Uterus (tissue), 4 donors: ENCODE results near the gene NFE2L2. TPM values are rescaled to one million over a fixed set of nuclear protein-coding genes. Genes with fewer than 3 reads are reported as not detected.
A peak's percentile ranks its signal among the peaks of the same experiment; 100 is the strongest.

Experiments used
- DNase-seq, 2 donors: peaks; one replicate each; pipeline ENCODE4 v3.0.0-alpha.2; 2019 to 2020
- H3K27ac ChIP-seq, 2 donors: fragments of 200-600 bp; sonication (generic); 1 replicate in 1 of 2; 2 replicates in 1 of 2; pipeline ENCODE4 v1.5.1; 2016 to 2018
- H3K27me3 ChIP-seq, 2 donors: fragments of 200-600 bp; sonication (generic); one replicate each; pipeline ENCODE4 v1.5.1; 2018 to 2019; ENCODE audit warnings: control low read depth in 1 of 2
- H3K36me3 ChIP-seq, 2 donors: fragments of 200-600 bp; sonication (generic); one replicate each; pipeline ENCODE4 v1.5.1; 2019; ENCODE audit warnings: control low read depth in 1 of 2
- H3K4me1 ChIP-seq, 2 donors: fragments of 200-600 bp; sonication (generic); one replicate each; pipeline ENCODE4 v1.5.1; 2018 to 2019; ENCODE audit warnings: control low read depth in 1 of 2
- H3K4me3 ChIP-seq, 2 donors: fragments of 200-600 bp; sonication (generic); 1 replicate in 1 of 2; 2 replicates in 1 of 2; pipeline ENCODE4 v1.5.1; 2018 to 2019; ENCODE audit warnings: mild to moderate bottlenecking in 1 of 2
- H3K9me3 ChIP-seq, 2 donors: fragments of 200-600 bp; sonication (generic); one replicate each; pipeline ENCODE4 v1.5.1; 2019; ENCODE audit warnings: control low read depth in 1 of 2
- POLR2A ChIP-seq, 2 donors: fragments of 450-650 bp; IDR thresholded peaks; one replicate each; pipeline ENCODE4 v1.6.1; 2016; ENCODE audit warnings: antibody characterized with exemption in 2 of 2, mild to moderate bottlenecking in 1 of 2, moderate library complexity in 1 of 2
- intact Hi-C: fragments of 100-400 bp; cut with DNase I; formaldehyde crosslinking; loops from one replicate; pipeline ENCODE4 v1.15.1; 2023; ENCODE audit warnings: low total_unique reads
- total RNA-seq, 4 donors: library from RNA; depleted of rRNA in 3 of 4; stranded (reverse); fragments of >200 nt in 3 of 4; gene quantifications; one replicate each; pipeline versions ENCODE4 v1.1.0 to v1.2.4, GENCODE V29; 2014 to 2023
- TF ChIP-seq, protein P1 (sequence below), 4 experiments: fragments of 200-600 bp in 2 of 4; fragments of 450-650 bp in 2 of 4; sonication (generic) in 2 of 4; IDR thresholded peaks; one replicate each; pipeline ENCODE4 v1.5.1; 2016 to 2019; ENCODE audit warnings: antibody characterized with exemption in 4 of 4, mild to moderate bottlenecking in 2 of 4, moderate library complexity in 1 of 4
- donor health status: DM: yes; HTN: yes; CAD: no.

Gene NFE2L2
- total RNA-seq, 4 donors from 2014 or later: 53.0 to 148 (median 90.0) TPM

DNA sequence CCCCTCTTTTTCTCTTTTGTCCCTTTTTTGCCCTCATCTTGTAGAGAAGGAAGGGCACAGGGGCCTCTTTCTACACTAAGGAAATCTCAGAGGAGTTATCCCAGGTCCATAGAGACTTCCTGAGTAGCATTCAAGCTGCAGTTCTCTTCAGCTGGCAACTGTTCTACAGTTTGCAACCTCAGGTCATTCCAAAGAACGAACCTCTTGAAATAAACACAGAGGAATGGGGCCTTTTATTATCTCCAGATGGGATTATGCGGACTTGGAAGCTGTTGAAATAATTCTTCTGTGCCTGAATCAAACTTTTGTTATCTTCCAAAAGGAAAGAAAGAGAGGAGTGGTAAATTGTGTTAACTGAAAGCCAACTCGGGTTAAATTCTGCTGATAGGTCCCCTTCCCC is 31.0 kb upstream of the NFE2L2 start:
- no peak overlapping the region for H3K4me3 ChIP-seq

DNA sequence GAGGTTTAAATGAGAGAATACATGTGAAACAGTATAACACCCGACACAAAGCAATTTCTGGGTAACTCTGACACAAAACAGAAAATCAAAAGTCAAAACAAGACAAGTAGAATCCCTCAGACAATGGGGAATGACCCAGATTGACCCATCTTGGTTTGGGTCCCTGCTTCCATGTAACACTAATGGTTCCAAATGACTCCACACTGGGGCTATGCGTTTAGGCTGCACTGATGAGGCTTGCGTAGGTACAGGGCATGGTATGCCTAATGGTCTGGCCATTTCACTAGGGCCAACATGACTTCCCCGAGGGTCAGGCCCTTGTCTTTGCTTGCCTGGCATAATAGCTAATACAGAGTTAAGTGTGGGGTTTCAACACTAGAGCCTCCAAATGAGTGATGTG is 27.2 kb upstream of the NFE2L2 start:
- H3K4me3 ChIP-seq: no peak overlapping the region
- peaks cover 0 to 5% of the 10 kb centered on the region in 2 donors for H3K4me1 ChIP-seq
- DNase-seq: no peak
- no peak overlapping the region for H3K27ac ChIP-seq
- no peaks in the 10 kb centered on the region for H3K36me3 ChIP-seq
- no peak for TF ChIP-seq POLR2A (IDR thresholded peaks at IDR 0.05)
- TF ChIP-seq, protein P1, sequence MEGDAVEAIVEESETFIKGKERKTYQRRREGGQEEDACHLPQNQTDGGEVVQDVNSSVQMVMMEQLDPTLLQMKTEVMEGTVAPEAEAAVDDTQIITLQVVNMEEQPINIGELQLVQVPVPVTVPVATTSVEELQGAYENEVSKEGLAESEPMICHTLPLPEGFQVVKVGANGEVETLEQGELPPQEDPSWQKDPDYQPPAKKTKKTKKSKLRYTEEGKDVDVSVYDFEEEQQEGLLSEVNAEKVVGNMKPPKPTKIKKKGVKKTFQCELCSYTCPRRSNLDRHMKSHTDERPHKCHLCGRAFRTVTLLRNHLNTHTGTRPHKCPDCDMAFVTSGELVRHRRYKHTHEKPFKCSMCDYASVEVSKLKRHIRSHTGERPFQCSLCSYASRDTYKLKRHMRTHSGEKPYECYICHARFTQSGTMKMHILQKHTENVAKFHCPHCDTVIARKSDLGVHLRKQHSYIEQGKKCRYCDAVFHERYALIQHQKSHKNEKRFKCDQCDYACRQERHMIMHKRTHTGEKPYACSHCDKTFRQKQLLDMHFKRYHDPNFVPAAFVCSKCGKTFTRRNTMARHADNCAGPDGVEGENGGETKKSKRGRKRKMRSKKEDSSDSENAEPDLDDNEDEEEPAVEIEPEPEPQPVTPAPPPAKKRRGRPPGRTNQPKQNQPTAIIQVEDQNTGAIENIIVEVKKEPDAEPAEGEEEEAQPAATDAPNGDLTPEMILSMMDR (IDR thresholded peaks at IDR 0.05): no peak
- H3K27me3 ChIP-seq: no peaks in the 10 kb centered on the region
- intact Hi-C loops: no loop called here
- H3K9me3 ChIP-seq: no peaks in the 10 kb centered on the region

More for the DNA sequence above, 31.0 kb upstream of the NFE2L2 start:
- H3K36me3 ChIP-seq: no peaks in the 10 kb centered on the region
- H3K27me3 ChIP-seq: no peaks in the 10 kb centered on the region
- DNase-seq: peak in 1 of 2 donors; percentile 68
- TF ChIP-seq POLR2A (IDR thresholded peaks at IDR 0.05): no peak
- TF ChIP-seq, protein P1 (IDR thresholded peaks at IDR 0.05): no peak
- intact Hi-C loops: no loop called here
- no peaks in the 10 kb centered on the region for H3K9me3 ChIP-seq
- H3K4me1 ChIP-seq: peaks cover 0 to 5% of the 10 kb centered on the region in 2 donors
- peak overlapping the region; percentile 60 to 78 for H3K27ac ChIP-seq

DNA sequence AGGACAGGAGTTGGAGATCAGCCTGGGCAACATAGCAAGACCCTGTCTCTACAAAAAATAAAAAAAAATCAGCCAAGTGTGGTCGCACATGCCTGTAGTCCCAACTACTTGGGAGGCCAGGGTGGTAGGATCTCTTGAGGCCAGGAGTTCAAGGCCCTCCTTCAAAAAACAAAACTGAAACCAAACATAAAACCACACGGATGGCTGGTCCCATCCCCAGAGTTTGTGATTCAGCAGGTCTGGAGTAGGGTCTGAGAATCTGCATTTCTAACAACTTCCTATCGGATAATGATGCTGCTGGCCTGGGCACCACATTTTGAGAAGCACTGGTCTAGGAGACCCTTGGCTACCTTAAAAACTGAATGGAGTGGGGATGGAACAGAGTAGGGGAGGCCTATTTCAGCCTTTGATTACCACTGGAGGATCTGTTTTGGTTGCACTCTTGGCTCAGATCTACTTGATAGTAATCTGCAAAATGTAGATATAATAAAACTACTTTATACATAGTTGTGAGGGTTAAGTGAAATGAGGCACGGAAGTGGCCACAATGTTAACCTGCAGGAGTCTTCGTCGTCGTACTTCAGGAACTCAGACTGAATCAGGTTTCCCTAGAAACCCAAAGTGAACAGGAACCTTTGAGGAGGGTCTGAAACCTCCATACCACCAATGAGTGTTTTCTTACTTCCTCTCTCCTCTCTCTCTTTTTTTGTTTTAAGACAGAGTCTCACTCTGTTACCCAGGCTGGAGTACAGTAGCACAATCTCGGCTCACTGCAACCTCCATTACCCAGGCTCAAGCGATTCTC is 25.5 kb upstream of the NFE2L2 start:
- H3K36me3 ChIP-seq: no peaks in the 10 kb centered on the region
- no peak for TF ChIP-seq POLR2A (IDR thresholded peaks at IDR 0.05)
- TF ChIP-seq, protein P1 (IDR thresholded peaks at IDR 0.05): no peak
- H3K9me3 ChIP-seq: no peaks in the 10 kb centered on the region
- intact Hi-C loops: no loop called here
- no peak for DNase-seq
- no peaks in the 10 kb centered on the region for H3K4me1 ChIP-seq
- H3K27me3 ChIP-seq: no peaks in the 10 kb centered on the region
- no peak overlapping the region for H3K4me3 ChIP-seq
- no peak overlapping the region for H3K27ac ChIP-seq

DNA sequence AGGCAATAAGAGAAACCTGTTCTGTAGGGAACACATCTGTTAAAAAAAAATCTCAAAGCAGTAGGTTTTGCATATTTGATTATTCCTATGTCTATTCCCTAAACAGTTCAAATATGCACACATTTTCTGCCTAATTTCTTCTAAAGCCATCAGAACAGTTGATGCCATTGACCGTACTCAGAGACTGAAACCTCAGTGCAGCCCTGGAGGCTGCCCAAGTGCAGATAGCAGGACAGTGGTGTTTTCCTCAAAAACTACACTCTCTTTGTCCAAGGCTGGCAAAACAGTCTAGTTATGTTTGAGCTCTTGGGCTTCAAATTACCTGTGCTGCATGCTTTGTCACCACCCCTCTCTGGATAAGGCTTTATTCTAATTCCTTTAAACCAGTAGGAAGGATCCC is 23.3 kb upstream of the NFE2L2 start:
- no peaks in the 10 kb centered on the region for H3K36me3 ChIP-seq
- TF ChIP-seq, protein P1 (IDR thresholded peaks at IDR 0.05): no peak
- no peak for TF ChIP-seq POLR2A (IDR thresholded peaks at IDR 0.05)
- DNase-seq: no peak
- intact Hi-C loops: no loop called here
- no peaks in the 10 kb centered on the region for H3K4me1 ChIP-seq
- no peak overlapping the region for H3K4me3 ChIP-seq
- H3K27ac ChIP-seq: no peak overlapping the region
- no peaks in the 10 kb centered on the region for H3K9me3 ChIP-seq
- H3K27me3 ChIP-seq: no peaks in the 10 kb centered on the region

DNA sequence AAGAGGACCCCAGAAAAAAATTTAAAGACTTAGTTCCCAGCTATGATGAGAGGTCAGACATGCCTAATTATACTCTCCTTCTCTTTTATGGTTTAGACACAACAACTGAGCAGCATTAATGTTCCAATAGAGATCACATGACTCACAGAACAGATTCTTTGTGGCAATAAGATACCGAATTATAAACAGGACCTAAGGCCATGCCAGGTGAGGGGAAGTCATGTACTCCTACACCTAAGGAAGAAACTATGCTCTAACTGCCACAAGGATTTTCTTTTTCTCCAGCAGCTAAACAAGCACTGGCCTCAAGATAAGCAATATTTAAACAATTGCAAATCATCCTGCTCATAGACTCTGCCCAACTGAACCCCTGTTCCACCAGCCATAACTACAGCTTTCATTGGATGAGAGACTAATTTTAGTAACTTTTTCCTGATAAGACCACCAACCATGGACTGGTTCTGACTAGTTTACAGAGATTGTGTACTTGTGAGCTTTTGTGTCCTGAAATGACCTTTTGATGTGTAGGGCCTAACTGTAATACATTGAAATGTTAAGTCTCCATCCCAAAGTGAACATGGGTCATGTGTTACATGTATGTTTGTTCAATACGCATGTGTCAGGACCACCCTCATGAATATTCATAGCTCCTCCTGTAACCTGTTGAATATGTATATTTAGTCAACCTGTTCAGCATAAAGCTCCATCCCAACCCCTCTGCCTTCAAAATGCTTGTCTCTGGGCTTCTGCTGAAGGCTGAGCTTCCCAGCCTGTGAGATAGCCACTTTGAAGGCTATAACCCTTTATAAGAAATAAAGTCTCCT is 21.6 kb upstream of the NFE2L2 start:
- no peak overlapping the region for H3K27ac ChIP-seq
- DNase-seq: no peak
- no peaks in the 10 kb centered on the region for H3K27me3 ChIP-seq
- no peaks in the 10 kb centered on the region for H3K36me3 ChIP-seq
- no peaks in the 10 kb centered on the region for H3K9me3 ChIP-seq
- no peak overlapping the region for H3K4me3 ChIP-seq
- H3K4me1 ChIP-seq: no peaks in the 10 kb centered on the region
- intact Hi-C loops: no loop called here
- TF ChIP-seq, protein P1 (IDR thresholded peaks at IDR 0.05): no peak
- TF ChIP-seq POLR2A (IDR thresholded peaks at IDR 0.05): no peak
